K562 (cell line): ENCODE results near the gene ITPR1. TPM values are rescaled to one million over a fixed set of nuclear protein-coding genes. Genes with fewer than 3 reads are reported as not detected.

ENCODE experiments used
- ATAC-seq: fragments of 200-7000 bp; cut with Tn5 transposase; 3 replicates; pipeline ENCODE4 v1.9.1; 2020; ENCODE audit warnings: moderate library complexity
- BruUV-seq: library from RNA; stranded (reverse); fragments of 400-500 nt; replicated peaks from 2 replicates; lab custom pipeline; 2021; lab: Mats Ljungman, UMichigan
- CTCF ChIA-PET: fragments of 300-600 bp; formaldehyde crosslinking; extraction: SDS; loops from one replicate; lab custom pipeline; 2021; ENCODE audit warnings: low intra/inter-chr PET ratio; lab: Yijun Ruan, JAX
- POLR2A ChIA-PET: fragments of 300-600, 350-650 bp; sonication (Branson Sonifier 250); formaldehyde crosslinking; extraction: SDS; loops from one replicate; lab custom pipeline; 2021; ENCODE audit warnings: antibody characterized with exemption, inconsistent platforms; lab: Yijun Ruan, JAX
- DNase-seq, 4 experiments: peaks; one replicate each; pipeline versions ENCODE4 v3.0.0 to v3.0.0-alpha.2; 2011 to 2018; ENCODE audit warnings: low spot score in 3 of 4, mixed read lengths in 3 of 4; ENCODE audit errors: extremely low read depth in 1 of 4
- FAIRE-seq: peaks from 2 replicates; lab custom pipeline; 2011; peaks lifted over from hg19 to GRCh38; lab: Jason Lieb, UNC
- H2AFZ ChIP-seq: 2 replicates; pipeline ENCODE4 v1.6.0; 2011; ENCODE audit warnings: low read depth, low read length, control low read depth, inconsistent platforms
- H3K27ac ChIP-seq: fragments of 200-600 bp; 3 replicates; pipeline ENCODE4 v1.8.0; 2011; ENCODE audit warnings: low read depth, mild to moderate bottlenecking, control low read depth, inconsistent platforms, low read length, moderate library complexity, mixed read lengths; ENCODE audit errors: extremely low read depth
- H3K27me3 ChIP-seq, 2 experiments: fragments of 300-600 bp in 1 of 2; 2 replicates in 1 of 2; 3 replicates in 1 of 2; pipeline versions ENCODE4 v1.6.0 to v1.8.0; 2011; ENCODE audit warnings: inconsistent platforms in 2 of 2, low read length in 2 of 2, mild to moderate bottlenecking in 1 of 2, mixed read lengths in 1 of 2, moderate library complexity in 1 of 2; ENCODE audit not compliant: control insufficient read depth in 2 of 2, insufficient read depth in 2 of 2
- H3K36me3 ChIP-seq: fragments of 300-600 bp; 3 replicates; pipeline ENCODE4 v1.8.0; 2011; ENCODE audit warnings: mild to moderate bottlenecking, low read length, inconsistent platforms; ENCODE audit not compliant: control insufficient read depth, insufficient read depth
- H3K4me1 ChIP-seq, 2 experiments: fragments of 200-600 bp in 1 of 2; replicated peaks in 1 of 2; 2 replicates in 1 of 2; 3 replicates in 1 of 2; pipeline versions ENCODE4 v1.5.1 to v1.8.0; 2011; ENCODE audit warnings: inconsistent platforms in 2 of 2, low read length in 2 of 2, mild to moderate bottlenecking in 1 of 2, mixed read lengths in 1 of 2, moderate library complexity in 1 of 2; ENCODE audit not compliant: control insufficient read depth in 2 of 2, insufficient read depth in 2 of 2
- H3K4me2 ChIP-seq: 2 replicates; pipeline ENCODE4 v1.6.1; 2011; ENCODE audit warnings: low read length, control low read depth, inconsistent platforms, mixed read lengths; ENCODE audit not compliant: insufficient read depth
- H3K4me3 ChIP-seq: fragments of 200-600 bp; sonication (generic), shearing (Covaris generic); 2 replicates; pipeline ENCODE4 v1.5.1; 2016; ENCODE audit warnings: control low read depth, inconsistent platforms
- H3K79me2 ChIP-seq: fragments of 200-600 bp; 3 replicates; pipeline ENCODE4 v1.8.0; 2011; ENCODE audit warnings: low read length, inconsistent platforms; ENCODE audit not compliant: control insufficient read depth, insufficient read depth
- H3K9ac ChIP-seq, 2 experiments: 2 replicates each; pipeline versions ENCODE4 v1.6.0 to v1.6.1; 2011; ENCODE audit warnings: low read depth in 2 of 2, low read length in 2 of 2, control low read depth in 1 of 2, inconsistent platforms in 1 of 2, mild to moderate bottlenecking in 1 of 2, mixed read lengths in 1 of 2; ENCODE audit not compliant: insufficient read depth in 1 of 2
- H3K9me1 ChIP-seq: one replicate; pipeline ENCODE4 v1.6.0; 2011; ENCODE audit warnings: inconsistent platforms, mild to moderate bottlenecking, low read length, moderate library complexity; ENCODE audit not compliant: control insufficient read depth, insufficient read depth
- H3K9me3 ChIP-seq: replicated peaks from 2 replicates; pipeline ENCODE4 v1.5.1; 2011; ENCODE audit warnings: low read depth, low read length, inconsistent platforms; ENCODE audit not compliant: control insufficient read depth, insufficient read depth
- H4K20me1 ChIP-seq: replicated peaks from 2 replicates; pipeline ENCODE4 v1.6.1; 2011; ENCODE audit warnings: low read length, inconsistent platforms, mixed read lengths; ENCODE audit not compliant: control insufficient read depth, insufficient read depth
- PHF20 ChIP-seq: fragments of 450-650 bp; IDR thresholded peaks from 2 replicates; pipeline ENCODE4 v1.6.1; 2018; ENCODE audit not compliant: partially characterized antibody
- ZNF212 ChIP-seq: fragments of 450-650 bp; formaldehyde crosslinking; IDR thresholded peaks from 2 replicates; pipeline ENCODE4 v1.4.0; 2020; ENCODE audit warnings: mild to moderate bottlenecking
- ZNF277 ChIP-seq: fragments of 250-450 bp; sonication (Bioruptor Pico); IDR thresholded peaks from 2 replicates; pipeline ENCODE4 v1.8.0; 2022; ENCODE audit warnings: inconsistent platforms, mild to moderate bottlenecking, moderate library complexity, borderline replicate concordance
- ZNF696 ChIP-seq: fragments of 250-450 bp; sonication (Bioruptor Pico); conservative IDR thresholded peaks from 2 replicates; pipeline ENCODE4 v1.4.0; 2020; ENCODE audit warnings: mild to moderate bottlenecking, moderate library complexity
- WGBS: fragments of 100-300 bp; shearing (Covaris generic); methylation state at CpG from one replicate; pipeline ENCODE4 v1.1.6; 2016; ENCODE audit warnings: low coverage, mixed read lengths; ENCODE audit not compliant: insufficient coverage; ENCODE audit errors: missing lambda C conversion rate; 5-methylcytosine and 5-hydroxymethylcytosine counted together
- in situ Hi-C: fragments of 300-500 bp; cut with MboI; formaldehyde crosslinking; loops from 4 replicates; pipeline ENCODE4 v1.15.0; 2018; ENCODE audit warnings: inconsistent platforms, mixed read lengths
- intact Hi-C: fragments of 100-400 bp; cut with micrococcal nuclease; formaldehyde crosslinking; loops from 2 replicates; pipeline ENCODE4 v1.14.2; 2022
- polyA plus RNA-seq, 8 experiments: library from polyadenylated mRNA; depleted of rRNA in 4 of 8; stranded (reverse) in 5 of 8; unstranded in 3 of 8; fragments of >200 nt; fragmentation: Nextera tagmentation in 2 of 8; fragmentation: Illumina TruSeq in 1 of 8; extraction: Ambion mirVana in 2 of 8; extraction: Trizol in 1 of 8; gene quantifications; 2 replicates each; pipeline versions ENCODE4 v1.2.1 to v1.2.3, GENCODE V29; 2011 to 2014; ENCODE audit warnings: inconsistent platforms in 1 of 8, missing spikeins in 1 of 8
- total RNA-seq, 7 experiments: library from RNA; depleted of rRNA in 6 of 7; stranded (reverse); fragments of >200 nt in 6 of 7; fragmentation: Illumina TruSeq in 2 of 7; extraction: Trizol in 2 of 7; gene quantifications; 2 replicates each; pipeline versions ENCODE4 v1.2.1 to v1.2.3, GENCODE V29; 2011 to 2021; ENCODE audit warnings: low replicate concordance in 1 of 7

Gene ITPR1
- total and polyA plus RNA-seq, 9 of the 15 experiments (the other 6 are each of a cell fraction or from before 2014, with no cell fraction given) = 22.4 to 40.0 (median 27.4) TPM

GRCh38 chr3:4710191-4710590, 217.0 kb downstream of the ITPR1 start:
- Histone ChIP-seq H3K9ac (peak overlapping the region in 1 of 2 experiments; percentile 46; a peak in 1 of 4 replicates), H3K27me3 (no peaks in the 10 kb centered on the region), H3K4me2 (no peak overlapping the region), H3K9me3 (no peaks in the 10 kb centered on the region), H3K27ac (no peak overlapping the region), H3K4me1 (no peaks in the 10 kb centered on the region; a peak in 1 of 5 replicates), H3K9me1 (no peaks in the 10 kb centered on the region), H2AFZ (no peak overlapping the region), H4K20me1 (no peaks in the 10 kb centered on the region), H3K4me3 (no peak overlapping the region), H3K36me3 (peaks cover 11% of the 10 kb centered on the region; the same call in 2 of the 3 replicates), H3K79me2 (no peaks in the 10 kb centered on the region)
- intact Hi-C loops = loop anchor here (5.0 to 10.0 kb wide), 4 partner anchors 53 to 515 kb away; partner anchors contain the start of gene EDEM1
- ChIA-PET CTCF (interaction anchor here (0.7 to 2.7 kb wide), 2 partner anchors 154 to 270 kb away, joined by 3 to 11 read pairs; partner anchors contain the start of gene BHLHE40), POLR2A (interaction anchor here (0.8 kb wide), 1 partner anchor 17 kb away, joined by 4 read pairs; no protein-coding TSS in a partner anchor)
- no peak for ATAC-seq
- WGBS = 64% methylated on average over 16 of the region's 16 CpGs
- no peak for DNase-seq
- no peak for TF ChIP-seq ZNF277
- no peak for TF ChIP-seq ZNF696 (CRISPR knock-in tag)
- TF ChIP-seq ZNF212 (CRISPR knock-in tag) = no peak
- TF ChIP-seq PHF20 = no peak
- in situ Hi-C loops = no loop called here
- no peak for FAIRE-seq
- no TSS peak for BruUV-seq
